Measurements from ENCODE around the gene DLEC1.
"Not testable (repeated sequence)": the region's sequence is repeated elsewhere in the genome, so short reads cannot be mapped to it uniquely, and the experiment has no call there.

The DLEC1 gene

DNA sequence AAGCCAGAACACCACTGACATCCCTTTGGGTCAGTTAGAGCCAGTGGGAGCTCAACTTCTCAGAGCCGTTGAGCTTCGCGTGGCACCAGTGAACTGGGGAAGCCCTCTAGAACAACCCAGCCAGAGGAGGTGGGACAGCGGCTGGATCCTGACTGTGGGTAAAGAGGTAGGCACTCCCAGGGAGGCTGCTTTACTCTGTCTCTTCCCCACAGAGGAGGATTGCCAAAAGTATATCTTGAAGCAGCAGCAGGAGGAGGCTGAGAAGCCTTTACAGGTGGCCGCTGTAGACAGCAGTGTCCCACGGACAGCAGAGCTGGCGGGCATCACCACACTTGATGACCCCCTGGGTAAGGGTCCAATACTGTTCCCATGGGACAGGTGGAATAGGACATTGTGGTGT is 100.6 kb downstream of the DLEC1 start:
- no peak for DNase-seq

DNA sequence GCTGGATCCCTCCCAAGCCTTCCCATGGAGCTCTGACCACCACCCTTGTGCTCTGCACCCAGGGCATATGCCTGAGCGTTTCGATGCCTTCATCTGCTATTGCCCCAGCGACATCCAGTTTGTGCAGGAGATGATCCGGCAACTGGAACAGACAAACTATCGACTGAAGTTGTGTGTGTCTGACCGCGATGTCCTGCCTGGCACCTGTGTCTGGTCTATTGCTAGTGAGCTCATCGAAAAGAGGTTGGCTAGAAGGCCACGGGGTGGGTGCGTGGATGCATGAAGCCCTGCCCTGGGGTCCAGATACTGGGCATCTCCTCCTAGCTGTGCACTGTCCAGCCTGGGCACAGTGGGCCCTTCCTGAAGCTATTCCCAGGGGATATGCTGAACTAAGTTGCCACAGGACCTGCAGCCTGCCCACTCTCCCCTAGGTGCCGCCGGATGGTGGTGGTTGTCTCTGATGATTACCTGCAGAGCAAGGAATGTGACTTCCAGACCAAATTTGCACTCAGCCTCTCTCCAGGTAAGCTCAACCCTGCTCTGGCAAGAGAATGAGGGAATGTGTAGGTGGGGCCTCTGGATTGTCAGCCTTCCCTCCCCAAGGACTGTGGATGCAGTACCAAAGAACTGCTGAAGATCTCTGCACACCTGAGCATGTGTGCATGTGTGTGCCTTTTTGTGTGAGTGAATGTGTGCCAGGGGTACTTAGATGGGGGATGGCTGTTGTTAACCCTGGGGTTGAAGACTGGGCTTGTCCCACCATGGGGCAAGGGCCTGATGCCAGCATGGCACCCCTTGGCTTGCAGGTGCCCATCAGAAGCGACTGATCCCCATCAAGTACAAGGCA is 101.5 kb downstream of the DLEC1 start:
- DNase-seq, result no peak

DNA sequence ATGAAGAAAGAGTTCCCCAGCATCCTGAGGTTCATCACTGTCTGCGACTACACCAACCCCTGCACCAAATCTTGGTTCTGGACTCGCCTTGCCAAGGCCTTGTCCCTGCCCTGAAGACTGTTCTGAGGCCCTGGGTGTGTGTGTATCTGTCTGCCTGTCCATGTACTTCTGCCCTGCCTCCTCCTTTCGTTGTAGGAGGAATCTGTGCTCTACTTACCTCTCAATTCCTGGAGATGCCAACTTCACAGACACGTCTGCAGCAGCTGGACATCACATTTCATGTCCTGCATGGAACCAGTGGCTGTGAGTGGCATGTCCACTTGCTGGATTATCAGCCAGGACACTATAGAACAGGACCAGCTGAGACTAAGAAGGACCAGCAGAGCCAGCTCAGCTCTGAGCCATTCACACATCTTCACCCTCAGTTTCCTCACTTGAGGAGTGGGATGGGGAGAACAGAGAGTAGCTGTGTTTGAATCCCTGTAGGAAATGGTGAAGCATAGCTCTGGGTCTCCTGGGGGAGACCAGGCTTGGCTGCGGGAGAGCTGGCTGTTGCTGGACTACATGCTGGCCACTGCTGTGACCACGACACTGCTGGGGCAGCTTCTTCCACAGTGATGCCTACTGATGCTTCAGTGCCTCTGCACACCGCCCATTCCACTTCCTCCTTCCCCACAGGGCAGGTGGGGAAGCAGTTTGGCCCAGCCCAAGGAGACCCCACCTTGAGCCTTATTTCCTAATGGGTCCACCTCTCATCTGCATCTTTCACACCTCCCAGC is 102.4 kb downstream of the DLEC1 start:
- DNase-seq, result no peak

DNA sequence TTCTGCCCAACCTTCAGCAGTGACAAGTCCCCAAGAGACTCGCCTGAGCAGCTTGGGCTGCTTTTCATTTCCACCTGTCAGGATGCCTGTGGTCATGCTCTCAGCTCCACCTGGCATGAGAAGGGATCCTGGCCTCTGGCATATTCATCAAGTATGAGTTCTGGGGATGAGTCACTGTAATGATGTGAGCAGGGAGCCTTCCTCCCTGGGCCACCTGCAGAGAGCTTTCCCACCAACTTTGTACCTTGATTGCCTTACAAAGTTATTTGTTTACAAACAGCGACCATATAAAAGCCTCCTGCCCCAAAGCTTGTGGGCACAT is 102.9 kb downstream of the DLEC1 start:
- DNase-seq, result no peak

DNA sequence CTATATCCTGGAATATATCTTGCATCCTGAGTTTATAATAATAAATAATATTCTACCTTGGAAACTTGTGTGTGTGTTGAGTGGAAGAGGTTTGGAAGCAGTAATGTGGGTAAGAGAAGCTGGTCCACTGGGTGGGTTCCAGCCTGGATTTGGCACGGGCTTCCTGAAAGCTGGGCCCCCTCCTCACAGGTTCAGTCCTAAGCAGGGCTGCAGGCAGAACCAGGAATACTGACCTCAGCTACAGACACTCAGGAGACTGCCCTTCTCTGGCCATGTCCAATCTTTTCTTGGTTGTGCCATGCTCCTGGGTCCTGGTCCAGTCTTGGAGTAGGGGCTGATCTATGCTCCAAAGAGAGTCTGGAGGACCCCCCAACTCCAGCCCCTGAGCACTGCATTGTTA is 104.0 kb downstream of the DLEC1 start:
- DNase-seq, result no peak

- DNase-seq, result no peak
Measured at GRCh38 chr3:38143511-38143910, 104.5 kb downstream of the DLEC1 start.

- no peak for DNase-seq
Measured at GRCh38 chr3:38146504-38146903, 107.5 kb downstream of the DLEC1 start.

DNA sequence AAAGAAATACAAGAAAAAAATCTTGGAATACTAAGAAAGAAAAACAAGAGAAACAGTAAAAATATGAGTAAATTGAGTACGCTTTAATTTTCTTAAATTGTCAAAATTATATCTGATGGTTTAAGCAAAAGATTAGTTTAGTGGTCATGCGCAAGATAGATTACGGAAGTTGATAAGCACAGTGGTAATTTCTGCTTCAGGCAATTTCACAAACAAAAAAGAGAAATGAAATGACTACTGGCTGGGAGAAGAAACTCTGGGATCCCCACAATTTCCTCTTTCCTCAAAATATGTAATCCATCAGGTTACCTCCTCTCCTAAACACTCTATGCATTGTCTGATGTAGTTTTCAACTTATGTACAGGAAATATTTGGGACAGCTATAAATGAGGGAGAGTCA is 108.4 kb downstream of the DLEC1 start:
- no peak for DNase-seq

DNA sequence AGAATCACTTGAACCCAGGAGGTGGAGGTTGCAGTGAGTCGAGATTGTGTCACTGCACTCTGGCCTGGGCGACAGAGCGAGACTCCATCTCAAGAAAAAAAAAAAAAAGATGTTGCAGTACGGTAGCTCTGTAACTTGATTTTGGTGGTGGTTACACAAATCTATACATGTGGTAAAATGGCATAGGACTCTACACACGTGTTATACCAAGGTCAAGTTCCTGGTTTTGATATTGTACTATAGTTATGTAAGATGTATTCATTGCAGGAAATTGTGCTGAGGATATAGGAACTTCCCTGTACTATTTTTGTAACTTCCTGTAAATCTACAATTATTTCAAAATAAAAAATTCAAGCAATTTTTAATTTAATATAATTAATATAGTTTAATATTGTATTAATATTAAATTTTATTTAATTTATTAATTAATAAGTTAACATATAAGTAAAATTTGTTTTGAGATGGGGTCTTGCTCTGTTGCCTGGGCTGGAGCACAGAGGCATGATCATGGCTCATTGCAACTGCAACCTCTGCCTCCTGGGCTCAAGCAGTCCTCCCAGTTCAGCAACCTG is 109.4 kb downstream of the DLEC1 start:
- no peak for DNase-seq

DNA sequence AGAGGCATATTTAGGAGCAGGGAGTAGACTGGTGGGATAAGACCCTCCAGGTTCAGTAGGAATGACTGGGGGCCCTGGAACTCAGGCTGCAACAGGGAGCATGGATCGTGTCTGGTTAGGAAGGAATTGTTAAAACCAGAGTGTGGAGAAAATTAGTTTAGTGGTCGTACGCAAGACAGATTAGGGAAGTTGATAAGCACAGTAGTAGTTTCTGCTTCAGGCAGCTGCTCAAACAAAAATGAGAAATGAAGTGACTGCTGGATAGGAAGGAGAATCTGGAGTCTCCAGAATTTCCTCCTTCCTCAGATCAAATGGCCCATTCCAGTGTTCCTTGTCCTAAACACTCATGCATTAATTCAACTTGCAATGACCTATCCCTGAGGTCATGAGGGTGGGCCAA is 110.7 kb downstream of the DLEC1 start:
- DNase-seq, result no peak

DNA sequence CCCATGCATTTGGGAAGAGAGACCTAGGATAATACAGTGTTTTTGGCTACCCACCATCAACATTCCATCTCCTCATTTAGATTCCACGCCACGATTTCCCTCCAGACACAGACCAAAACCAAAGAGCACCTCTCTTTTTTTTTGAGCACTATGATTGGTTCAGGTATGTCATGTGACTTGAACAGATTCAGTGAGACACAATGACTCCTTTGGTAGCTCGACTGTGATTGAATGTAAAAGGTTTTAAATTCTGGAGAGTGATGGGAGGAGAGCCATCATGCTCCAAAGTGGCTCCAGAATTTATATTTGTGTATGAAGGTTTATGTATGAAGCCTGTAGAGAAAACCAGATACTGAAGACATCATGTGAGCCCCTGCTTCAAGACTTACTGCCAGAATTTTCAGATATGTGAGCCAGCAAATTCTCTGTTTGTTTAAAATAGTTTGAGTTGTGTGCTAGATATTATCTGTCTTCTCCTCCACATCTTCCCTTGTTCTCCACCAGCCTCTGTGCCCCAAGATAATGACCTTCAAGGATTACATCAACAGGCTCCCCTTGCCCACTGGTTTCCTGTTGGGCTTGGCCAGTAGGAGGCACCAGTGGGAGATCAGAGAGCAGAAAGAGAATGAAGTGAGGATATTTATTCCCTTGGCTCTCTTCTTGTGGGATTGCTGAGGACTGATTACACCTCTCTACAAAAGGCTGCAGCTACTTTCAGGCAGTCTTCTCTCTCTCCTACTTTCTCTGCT is 111.9 kb downstream of the DLEC1 start:
- DNase-seq, result no peak

DNA sequence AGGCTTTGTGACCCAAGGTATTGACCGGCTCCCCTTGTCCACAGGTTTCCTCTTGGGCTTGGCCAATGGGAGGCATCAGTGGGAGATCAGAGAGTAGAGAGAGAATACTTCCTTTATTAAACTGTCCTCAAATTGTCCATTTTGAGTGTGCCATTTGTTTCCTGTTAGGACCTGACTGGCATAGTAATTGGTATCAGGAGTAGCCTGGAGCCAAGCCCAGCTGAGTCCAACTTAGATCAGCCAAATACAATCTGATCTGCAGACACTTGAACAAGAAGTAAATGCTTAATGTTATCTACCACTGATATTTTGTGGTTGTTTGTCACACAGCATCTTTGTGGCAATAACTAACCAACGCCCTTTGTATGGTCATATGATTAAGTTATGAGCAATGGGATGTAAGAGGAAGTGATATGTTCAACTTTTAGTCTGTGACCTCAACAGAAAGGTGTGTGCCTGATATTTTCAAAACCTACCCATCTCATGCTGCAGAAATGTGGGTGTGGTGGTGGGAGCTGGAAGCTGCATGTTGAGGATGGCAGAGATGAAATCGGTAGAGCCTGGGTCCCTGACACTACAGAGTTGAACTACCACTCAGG is 112.8 kb downstream of the DLEC1 start:
- peak; percentile 26 to 33 for DNase-seq

DNA sequence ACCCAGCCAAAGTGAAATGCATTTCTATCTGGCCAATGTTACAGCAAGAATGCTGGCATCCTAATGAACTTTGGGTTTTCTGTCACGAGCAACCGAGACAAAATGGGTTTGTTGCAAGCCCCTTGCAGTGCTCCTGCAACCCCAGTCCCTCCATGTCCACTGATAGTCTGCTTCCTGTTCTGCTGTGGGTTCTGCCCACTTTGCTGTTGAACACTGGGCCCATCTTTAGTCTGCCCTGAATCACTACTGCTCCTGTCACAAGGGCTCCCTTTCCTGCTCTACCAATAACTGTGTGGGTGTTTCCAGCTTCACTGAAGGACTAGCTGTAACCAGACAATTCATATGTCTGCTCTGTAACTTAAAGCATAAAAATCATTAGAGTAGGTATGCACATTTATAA is 113.6 kb downstream of the DLEC1 start:
- DNase-seq, result no peak

GRCh38 chr3:38153221-38153620 is 114.2 kb downstream of the DLEC1 start:
- no peak for DNase-seq

- no peak for DNase-seq
Measured at GRCh38 chr3:38154033-38154494, 115.1 kb downstream of the DLEC1 start.

GRCh38 chr3:38154625-38155255 is 115.7 kb downstream of the DLEC1 start:
- no peak for DNase-seq

DNA sequence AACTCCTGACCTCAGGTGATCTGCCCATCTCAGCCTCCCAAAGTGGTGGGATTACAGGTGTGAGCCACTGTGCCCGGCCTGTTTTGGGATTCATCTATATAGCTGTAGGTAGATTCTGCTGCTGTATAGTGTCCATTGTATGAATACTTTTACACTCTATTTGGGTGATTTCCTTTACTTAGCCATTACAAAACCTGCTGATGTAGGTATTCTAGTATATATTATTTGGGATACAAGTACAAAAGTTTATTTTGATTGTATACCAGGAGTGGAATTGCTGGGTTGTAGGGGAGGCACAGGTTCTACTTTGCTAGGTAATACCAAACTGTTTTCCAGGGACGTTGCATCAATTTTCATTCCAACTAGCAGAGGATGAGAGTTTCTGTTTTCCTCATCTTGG is 116.8 kb downstream of the DLEC1 start:
- DNase-seq, result no peak

DNA sequence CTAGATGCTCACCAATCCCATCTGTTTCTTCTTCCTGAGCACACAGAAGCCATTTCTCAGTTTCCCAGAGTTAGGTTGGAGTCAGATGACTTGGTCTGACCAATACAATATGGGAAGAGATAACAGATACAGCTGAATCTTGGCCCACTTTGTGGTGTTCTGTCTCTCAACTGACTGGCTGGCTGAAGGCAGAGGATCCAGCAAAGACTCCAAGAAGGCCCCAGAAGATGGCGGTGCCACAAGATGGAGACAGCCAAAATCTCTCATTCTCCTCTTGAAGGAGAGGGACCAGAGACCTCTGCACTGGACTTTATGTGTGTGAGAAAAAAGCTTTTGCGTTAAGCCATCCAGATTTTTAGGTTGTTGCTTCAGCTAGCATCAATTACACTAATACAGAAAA is 118.1 kb downstream of the DLEC1 start:
- DNase-seq, result no peak

- DNase-seq, result no peak
Measured at GRCh38 chr3:38157595-38157994, 118.6 kb downstream of the DLEC1 start.

- DNase-seq, result no peak
Measured at GRCh38 chr3:38158472-38158871, 119.5 kb downstream of the DLEC1 start.

- DNase-seq, result not testable (repeated sequence)
Measured at GRCh38 chr3:38160704-38161103, 121.7 kb downstream of the DLEC1 start.

- DNase-seq, result peak in 1 of 2 experiments; percentile 33
Measured at GRCh38 chr3:38163117-38163840, 124.3 kb downstream of the DLEC1 start.
